HL-60 (cell line): ENCODE measurements around the gene RFPL2.
A peak's percentile ranks its signal among the peaks of the same experiment; 100 is the strongest.

Experiments
- DNase-seq, 2 experiments: peaks; one replicate each; pipeline ENCODE4 v3.0.0-alpha.2; 2010 to 2020; ENCODE audit warnings: low read depth in 1 of 2, low spot score in 1 of 2
- H3K27ac ChIP-seq: fragments of 250-450 bp; sonication (Bioruptor Pico); replicated peaks from 2 replicates; pipeline ENCODE4 v1.5.1; 2020; ENCODE audit warnings: mild to moderate bottlenecking, moderate library complexity
- H3K27me3 ChIP-seq: fragments of 250-450 bp; sonication (Bioruptor Pico); 2 replicates; pipeline ENCODE4 v1.5.1; 2021; ENCODE audit warnings: mild to moderate bottlenecking, moderate library complexity; ENCODE audit not compliant: insufficient read depth, poor library complexity, severe bottlenecking
- H3K4me3 ChIP-seq: replicated peaks from 2 replicates; pipeline ENCODE4 v1.5.1; 2011; ENCODE audit warnings: mild to moderate bottlenecking, control low read depth, low read length; ENCODE audit not compliant: insufficient read depth
- GABPA ChIP-seq: IDR thresholded peaks from 2 replicates; pipeline ENCODE4 v1.6.1; 2012; ENCODE audit warnings: low read depth
- POLR2AphosphoS5 ChIP-seq: IDR thresholded peaks from 2 replicates; pipeline ENCODE4 v1.6.1; 2012; ENCODE audit warnings: low read depth
- SPI1 ChIP-seq: IDR thresholded peaks from 2 replicates; pipeline ENCODE4 v1.6.1; 2012; ENCODE audit warnings: low read depth, mild to moderate bottlenecking, borderline replicate concordance
- TF ChIP-seq, protein P1 (sequence below): IDR thresholded peaks from 2 replicates; pipeline ENCODE4 v1.6.1; 2012; ENCODE audit warnings: low read depth; ENCODE audit not compliant: insufficient replicate concordance
- TF ChIP-seq, protein P2 (sequence below): IDR thresholded peaks from one replicate; pipeline ENCODE4 v1.5.1; 2011; ENCODE audit warnings: low read length, control low read depth, inconsistent platforms; ENCODE audit not compliant: insufficient read depth

RFPL2 gene

DNA sequence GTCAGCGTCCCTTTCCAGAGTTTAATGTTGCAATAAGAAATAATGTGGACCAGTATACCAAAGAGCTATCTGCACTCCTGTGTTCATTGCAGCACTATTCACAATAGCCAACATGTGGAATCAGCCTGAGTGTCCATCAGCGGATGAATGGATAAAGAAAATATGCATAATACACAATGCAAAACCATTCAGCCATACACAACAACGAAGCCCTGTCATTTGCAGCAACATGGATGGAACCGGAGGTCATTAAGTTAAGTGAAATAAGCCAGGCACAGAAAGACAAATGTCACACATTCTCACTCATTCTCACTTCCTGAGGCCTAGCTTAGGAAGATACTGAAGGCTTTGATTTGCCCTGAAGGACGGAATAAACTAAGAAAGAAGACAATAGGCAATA lies 28.2 kb upstream of the RFPL2 start:
- no peak for DNase-seq
- Histone ChIP-seq H3K27ac (no peak overlapping the region), H3K27me3 (no peaks in the 10 kb centered on the region), H3K4me3 (no peak overlapping the region)
- TF ChIP-seq SPI1: no peak
- TF ChIP-seq, protein P1, sequence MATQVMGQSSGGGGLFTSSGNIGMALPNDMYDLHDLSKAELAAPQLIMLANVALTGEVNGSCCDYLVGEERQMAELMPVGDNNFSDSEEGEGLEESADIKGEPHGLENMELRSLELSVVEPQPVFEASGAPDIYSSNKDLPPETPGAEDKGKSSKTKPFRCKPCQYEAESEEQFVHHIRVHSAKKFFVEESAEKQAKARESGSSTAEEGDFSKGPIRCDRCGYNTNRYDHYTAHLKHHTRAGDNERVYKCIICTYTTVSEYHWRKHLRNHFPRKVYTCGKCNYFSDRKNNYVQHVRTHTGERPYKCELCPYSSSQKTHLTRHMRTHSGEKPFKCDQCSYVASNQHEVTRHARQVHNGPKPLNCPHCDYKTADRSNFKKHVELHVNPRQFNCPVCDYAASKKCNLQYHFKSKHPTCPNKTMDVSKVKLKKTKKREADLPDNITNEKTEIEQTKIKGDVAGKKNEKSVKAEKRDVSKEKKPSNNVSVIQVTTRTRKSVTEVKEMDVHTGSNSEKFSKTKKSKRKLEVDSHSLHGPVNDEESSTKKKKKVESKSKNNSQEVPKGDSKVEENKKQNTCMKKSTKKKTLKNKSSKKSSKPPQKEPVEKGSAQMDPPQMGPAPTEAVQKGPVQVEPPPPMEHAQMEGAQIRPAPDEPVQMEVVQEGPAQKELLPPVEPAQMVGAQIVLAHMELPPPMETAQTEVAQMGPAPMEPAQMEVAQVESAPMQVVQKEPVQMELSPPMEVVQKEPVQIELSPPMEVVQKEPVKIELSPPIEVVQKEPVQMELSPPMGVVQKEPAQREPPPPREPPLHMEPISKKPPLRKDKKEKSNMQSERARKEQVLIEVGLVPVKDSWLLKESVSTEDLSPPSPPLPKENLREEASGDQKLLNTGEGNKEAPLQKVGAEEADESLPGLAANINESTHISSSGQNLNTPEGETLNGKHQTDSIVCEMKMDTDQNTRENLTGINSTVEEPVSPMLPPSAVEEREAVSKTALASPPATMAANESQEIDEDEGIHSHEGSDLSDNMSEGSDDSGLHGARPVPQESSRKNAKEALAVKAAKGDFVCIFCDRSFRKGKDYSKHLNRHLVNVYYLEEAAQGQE: no peak
- TF ChIP-seq, protein P2, sequence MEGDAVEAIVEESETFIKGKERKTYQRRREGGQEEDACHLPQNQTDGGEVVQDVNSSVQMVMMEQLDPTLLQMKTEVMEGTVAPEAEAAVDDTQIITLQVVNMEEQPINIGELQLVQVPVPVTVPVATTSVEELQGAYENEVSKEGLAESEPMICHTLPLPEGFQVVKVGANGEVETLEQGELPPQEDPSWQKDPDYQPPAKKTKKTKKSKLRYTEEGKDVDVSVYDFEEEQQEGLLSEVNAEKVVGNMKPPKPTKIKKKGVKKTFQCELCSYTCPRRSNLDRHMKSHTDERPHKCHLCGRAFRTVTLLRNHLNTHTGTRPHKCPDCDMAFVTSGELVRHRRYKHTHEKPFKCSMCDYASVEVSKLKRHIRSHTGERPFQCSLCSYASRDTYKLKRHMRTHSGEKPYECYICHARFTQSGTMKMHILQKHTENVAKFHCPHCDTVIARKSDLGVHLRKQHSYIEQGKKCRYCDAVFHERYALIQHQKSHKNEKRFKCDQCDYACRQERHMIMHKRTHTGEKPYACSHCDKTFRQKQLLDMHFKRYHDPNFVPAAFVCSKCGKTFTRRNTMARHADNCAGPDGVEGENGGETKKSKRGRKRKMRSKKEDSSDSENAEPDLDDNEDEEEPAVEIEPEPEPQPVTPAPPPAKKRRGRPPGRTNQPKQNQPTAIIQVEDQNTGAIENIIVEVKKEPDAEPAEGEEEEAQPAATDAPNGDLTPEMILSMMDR: no peak
- TF ChIP-seq GABPA: no peak

DNA sequence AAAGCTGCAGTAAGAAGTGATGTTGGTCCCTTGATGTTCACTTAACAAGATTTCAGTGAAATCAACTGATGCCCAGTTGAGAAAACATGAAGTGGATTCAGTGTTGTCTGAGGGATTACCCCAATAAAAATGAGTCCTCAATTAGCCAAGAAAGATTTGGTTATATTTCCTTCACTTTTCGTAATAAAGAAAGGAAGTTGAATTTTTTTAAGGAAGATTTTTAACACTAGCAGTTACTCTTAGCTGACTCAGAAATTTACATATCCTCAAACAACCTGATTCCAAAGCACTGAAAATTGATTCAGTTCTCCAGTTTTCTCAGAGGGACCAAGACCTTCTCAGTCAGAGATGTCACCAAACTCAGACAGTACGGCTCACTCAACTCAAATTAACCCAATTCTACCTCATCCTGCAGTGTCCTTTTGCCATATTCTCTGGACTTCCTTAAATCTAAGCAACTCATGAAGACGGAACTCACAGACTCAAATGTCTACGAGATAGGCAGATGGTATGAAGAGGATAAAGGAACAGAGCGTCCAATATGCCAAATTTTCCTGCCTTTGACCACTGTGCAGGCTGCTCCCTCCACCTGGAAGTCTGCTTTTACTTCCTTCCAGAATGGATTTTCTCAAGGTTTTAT lies 27.4 kb upstream of the RFPL2 start:
- no peaks in the 10 kb centered on the region for H3K27me3 ChIP-seq
- no peak overlapping the region for H3K4me3 ChIP-seq
- no peak for DNase-seq
- TF ChIP-seq, protein P1: no peak
- peak; percentile 70; the same call in 1 of the 2 replicates for TF ChIP-seq SPI1
- H3K27ac ChIP-seq: no peak overlapping the region

- DNase-seq: no peak
- TF ChIP-seq, protein P1: no peak
- TF ChIP-seq SPI1: no peak
- TF ChIP-seq, protein P2: no peak
- no peak for TF ChIP-seq GABPA
- no peak for TF ChIP-seq POLR2AphosphoS5
- Histone ChIP-seq H3K27me3 (no peaks in the 10 kb centered on the region), H3K4me3 (no peak overlapping the region), H3K27ac (no peak overlapping the region)
These were observed 21.6 kb upstream of the RFPL2 start for GRCh38 chr22:32226326-32227104.
